Chondrocyte (in vitro differentiated cells): ENCODE measurements around the gene NBAS. TPM values are rescaled to one million over a fixed set of nuclear protein-coding genes. Genes with fewer than 3 reads are reported as not detected.
"Not testable (repeated sequence)": the region's sequence is repeated elsewhere in the genome, so short reads cannot be mapped to it uniquely, and the experiment has no call there.

ENCODE experiments used
- DNase-seq: peaks from one replicate; pipeline ENCODE4 v3.0.0; 2021; ENCODE audit warnings: mixed read lengths, low spot score
- H3K27ac Mint-ChIP-seq: one replicate; pipeline ENCODE4 v1.8.0; 2021; ENCODE audit warnings: mild to moderate bottlenecking, moderate library complexity, mixed read lengths; ENCODE audit not compliant: unreplicated experiment
- H3K27me3 Mint-ChIP-seq: 2 replicates; pipeline ENCODE4 v1.8.0; 2021; ENCODE audit warnings: low read depth, mixed read lengths
- H3K36me3 Mint-ChIP-seq: 2 replicates; pipeline ENCODE4 v1.8.0; 2021; ENCODE audit warnings: low read depth, mixed read lengths
- H3K4me1 Mint-ChIP-seq: 2 replicates; pipeline ENCODE4 v1.8.0; 2021; ENCODE audit warnings: low read depth, mild to moderate bottlenecking, mixed read lengths
- H3K4me3 Mint-ChIP-seq: one replicate; pipeline ENCODE4 v1.8.0; 2021; ENCODE audit warnings: mild to moderate bottlenecking, moderate library complexity, mixed read lengths; ENCODE audit not compliant: unreplicated experiment
- H3K9me3 Mint-ChIP-seq: 2 replicates; pipeline ENCODE4 v1.8.0; 2021; ENCODE audit warnings: low read depth, mixed read lengths
- total RNA-seq: library from RNA; stranded (reverse); gene quantifications from 3 replicates; pipeline ENCODE4 v1.2.1, GENCODE V29; 2021
- TF ChIP-seq, protein P1 (sequence below): fragments of 200-600 bp; sonication (generic); IDR thresholded peaks from 2 replicates; pipeline ENCODE4 v1.5.0; 2021; ENCODE audit warnings: antibody characterized with exemption, mild to moderate bottlenecking, moderate library complexity

NBAS gene
- total RNA-seq, 1 donor from 2014 or later = 47.6 TPM

- Mint-ChIP-seq H3K9me3 (peaks cover 11% of the 10 kb centered on the region), H3K27ac (no peak overlapping the region), H3K4me3 (no peak overlapping the region), H3K27me3 (no peaks in the 10 kb centered on the region), H3K36me3 (peaks cover 16% of the 10 kb centered on the region), H3K4me1 (no peaks in the 10 kb centered on the region)
- TF ChIP-seq, protein P1, sequence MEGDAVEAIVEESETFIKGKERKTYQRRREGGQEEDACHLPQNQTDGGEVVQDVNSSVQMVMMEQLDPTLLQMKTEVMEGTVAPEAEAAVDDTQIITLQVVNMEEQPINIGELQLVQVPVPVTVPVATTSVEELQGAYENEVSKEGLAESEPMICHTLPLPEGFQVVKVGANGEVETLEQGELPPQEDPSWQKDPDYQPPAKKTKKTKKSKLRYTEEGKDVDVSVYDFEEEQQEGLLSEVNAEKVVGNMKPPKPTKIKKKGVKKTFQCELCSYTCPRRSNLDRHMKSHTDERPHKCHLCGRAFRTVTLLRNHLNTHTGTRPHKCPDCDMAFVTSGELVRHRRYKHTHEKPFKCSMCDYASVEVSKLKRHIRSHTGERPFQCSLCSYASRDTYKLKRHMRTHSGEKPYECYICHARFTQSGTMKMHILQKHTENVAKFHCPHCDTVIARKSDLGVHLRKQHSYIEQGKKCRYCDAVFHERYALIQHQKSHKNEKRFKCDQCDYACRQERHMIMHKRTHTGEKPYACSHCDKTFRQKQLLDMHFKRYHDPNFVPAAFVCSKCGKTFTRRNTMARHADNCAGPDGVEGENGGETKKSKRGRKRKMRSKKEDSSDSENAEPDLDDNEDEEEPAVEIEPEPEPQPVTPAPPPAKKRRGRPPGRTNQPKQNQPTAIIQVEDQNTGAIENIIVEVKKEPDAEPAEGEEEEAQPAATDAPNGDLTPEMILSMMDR = no peak
- DNase-seq = no peak
Measured at GRCh38 chr2:15260196-15260595, 300.9 kb downstream of the NBAS start.

DNA sequence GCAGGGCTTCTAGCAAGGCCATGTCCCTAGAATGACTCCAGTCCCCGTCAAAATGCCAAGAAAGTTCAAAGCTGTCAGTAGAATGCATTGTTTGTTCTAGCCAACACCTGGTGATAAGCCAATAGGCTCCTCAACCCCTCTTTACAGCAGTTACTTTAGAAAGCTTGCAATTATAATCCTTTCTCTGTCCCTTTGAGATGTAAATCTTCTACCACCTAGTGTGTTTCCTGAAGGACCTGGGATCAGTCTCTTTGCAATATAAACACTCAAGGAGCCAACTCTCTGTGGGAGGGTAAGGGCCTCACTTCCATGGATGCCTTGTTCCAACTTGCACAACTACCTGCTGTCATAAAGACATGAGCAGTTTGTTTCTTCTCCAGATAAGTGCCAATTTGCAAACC is 301.8 kb downstream of the NBAS start:
- peaks cover 12% of the 10 kb centered on the region for H3K36me3 Mint-ChIP-seq
- TF ChIP-seq, protein P1 = no peak

GRCh38 chr2:15258385-15258784 is 302.7 kb downstream of the NBAS start:
- H3K27me3 Mint-ChIP-seq, H3K4me1 Mint-ChIP-seq, H3K36me3 Mint-ChIP-seq, DNase-seq, H3K27ac Mint-ChIP-seq, H3K4me3 Mint-ChIP-seq: not testable (repeated sequence)
- peaks cover 12% of the 10 kb centered on the region for H3K9me3 Mint-ChIP-seq

More for the DNA sequence above, 301.8 kb downstream of the NBAS start:
- H3K4me3 Mint-ChIP-seq = no peak overlapping the region
- no peak overlapping the region for H3K27ac Mint-ChIP-seq
- no peak for DNase-seq
- H3K27me3 Mint-ChIP-seq = no peaks in the 10 kb centered on the region
- H3K9me3 Mint-ChIP-seq = peaks cover 12% of the 10 kb centered on the region
- H3K4me1 Mint-ChIP-seq = no peaks in the 10 kb centered on the region

GRCh38 chr2:15253835-15254286 is 307.3 kb downstream of the NBAS start:
- DNase-seq = no peak
- H3K36me3 Mint-ChIP-seq = peaks cover 23% of the 10 kb centered on the region
- H3K27ac Mint-ChIP-seq = no peak overlapping the region
- peaks cover 20% of the 10 kb centered on the region for H3K9me3 Mint-ChIP-seq
- TF ChIP-seq, protein P1 = no peak
- no peak overlapping the region for H3K4me3 Mint-ChIP-seq
- H3K27me3 Mint-ChIP-seq = no peaks in the 10 kb centered on the region
- no peaks in the 10 kb centered on the region for H3K4me1 Mint-ChIP-seq

DNA sequence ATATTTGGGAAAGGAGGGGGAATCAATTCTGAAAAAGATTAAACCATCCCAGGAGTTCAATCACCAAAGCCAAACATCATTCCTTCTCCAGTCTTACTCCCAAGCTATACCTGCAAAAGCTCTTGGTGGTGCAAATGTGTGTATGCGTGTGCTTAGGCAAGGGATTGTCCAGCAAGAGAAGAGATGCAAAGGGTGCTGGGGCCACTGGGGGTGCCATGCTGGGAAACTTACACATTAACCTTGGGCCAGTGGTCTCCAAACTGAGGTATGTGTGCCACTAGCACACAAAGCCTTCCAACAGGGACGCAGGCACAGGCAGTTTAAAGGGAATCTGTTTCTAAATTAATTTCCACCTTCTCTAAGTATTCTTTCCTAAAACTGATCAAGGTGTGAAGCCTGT is 307.9 kb downstream of the NBAS start:
- Mint-ChIP-seq H3K27ac (no peak overlapping the region), H3K9me3 (peaks cover 16% of the 10 kb centered on the region)

DNA sequence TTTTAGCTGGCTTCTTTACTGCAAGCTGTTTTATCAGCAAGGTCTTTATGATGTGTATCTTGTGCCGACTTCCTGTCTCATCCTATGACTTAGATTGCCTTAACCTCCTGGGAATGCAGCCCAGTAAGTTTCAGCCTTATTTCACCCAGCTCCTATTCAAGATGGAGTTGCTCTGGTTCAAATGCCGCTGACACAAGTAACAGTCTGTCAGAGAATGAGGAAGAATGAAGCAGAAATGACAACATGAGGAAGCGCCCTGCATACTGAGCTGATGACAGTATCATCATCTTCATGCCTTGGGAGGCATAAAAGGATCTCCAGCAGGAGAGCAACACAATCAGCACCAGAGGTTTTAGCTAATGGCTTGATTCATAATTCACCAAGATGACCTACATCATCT is 309.4 kb downstream of the NBAS start:
- Mint-ChIP-seq H3K27ac (no peak overlapping the region), H3K27me3 (no peaks in the 10 kb centered on the region), H3K9me3 (peaks cover 16% of the 10 kb centered on the region), H3K4me1 (no peaks in the 10 kb centered on the region), H3K4me3 (no peak overlapping the region), H3K36me3 (peaks cover 20% of the 10 kb centered on the region)
- TF ChIP-seq, protein P1 = no peak
- DNase-seq = no peak

More for the DNA sequence above, 307.9 kb downstream of the NBAS start:
- Mint-ChIP-seq H3K4me3 (no peak overlapping the region), H3K27me3 (no peaks in the 10 kb centered on the region), H3K36me3 (peaks cover 20% of the 10 kb centered on the region), H3K4me1 (no peaks in the 10 kb centered on the region)
- no peak for DNase-seq
- TF ChIP-seq, protein P1 = no peak

DNA sequence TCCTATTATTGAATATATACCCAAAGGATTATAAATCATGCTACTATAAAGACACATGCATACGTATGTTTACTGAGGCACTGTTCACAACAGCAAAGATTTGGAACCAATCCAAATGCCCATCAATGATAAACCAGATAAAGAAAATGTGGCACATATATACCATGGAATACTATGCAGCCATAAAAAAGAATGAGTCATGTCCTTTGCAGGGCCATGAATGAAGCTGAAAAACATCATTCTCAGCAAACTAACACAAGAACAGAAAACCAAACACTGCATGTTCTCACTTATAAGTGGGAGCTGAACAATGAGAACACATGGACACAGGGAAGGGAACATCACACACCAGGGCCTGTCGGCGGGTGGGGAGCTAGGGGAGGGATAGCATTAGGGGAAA is 310.2 kb downstream of the NBAS start:
- not testable (repeated sequence) for H3K27me3 Mint-ChIP-seq, H3K27ac Mint-ChIP-seq, DNase-seq, H3K4me3 Mint-ChIP-seq, H3K4me1 Mint-ChIP-seq
- peaks cover 20% of the 10 kb centered on the region for H3K36me3 Mint-ChIP-seq
- H3K9me3 Mint-ChIP-seq = peaks cover 16% of the 10 kb centered on the region
